Amniotic stem cell (primary cell): ENCODE data around the gene METTL17.

Source experiments
- DNase-seq: peaks from one replicate; lab custom pipeline; 2025; lab: John Stamatoyannopoulos, UW

The METTL17 gene

GRCh38 chr14:21043387-21043973, 53.7 kb downstream of the METTL17 start:
- no peak for DNase-seq

DNA sequence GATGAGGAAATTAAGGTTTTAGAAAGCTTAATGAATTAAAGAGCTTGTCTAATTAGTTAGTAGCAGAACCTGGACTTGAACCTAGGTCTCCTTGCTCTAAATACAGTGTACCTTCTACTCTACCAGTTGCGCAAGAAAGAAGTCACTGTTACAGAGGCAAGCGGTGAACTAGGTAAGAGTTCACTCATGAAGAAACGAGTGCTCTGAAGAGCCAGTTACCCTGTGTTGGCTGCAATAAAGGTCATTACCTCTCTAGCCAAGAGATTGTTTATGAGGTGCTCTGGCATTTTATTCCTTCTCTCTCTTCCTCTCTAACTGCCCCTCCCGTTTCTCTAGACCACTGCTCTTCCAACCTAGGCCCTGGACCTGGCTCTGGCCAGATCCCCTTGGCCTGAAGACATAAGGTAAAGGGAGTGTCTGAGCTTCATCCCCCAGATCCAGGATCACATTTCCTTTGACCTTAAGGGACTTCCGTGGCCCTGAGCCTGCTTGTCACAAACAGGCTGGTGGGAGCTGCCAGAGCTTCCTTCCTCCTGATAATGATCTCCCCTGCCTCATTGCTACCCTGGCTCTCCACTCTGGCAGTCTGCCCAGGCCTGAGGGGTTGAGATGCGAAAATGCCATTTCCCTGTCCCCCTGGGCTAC, 54.3 kb downstream of the METTL17 start:
- DNase-seq: no peak
